CD4-positive, CD25-positive, alpha-beta regulatory T cell (primary cell): ENCODE data around the gene NDUFV2. TPM values are rescaled to one million over a fixed set of nuclear protein-coding genes. Genes with fewer than 3 reads are reported as not detected.

Experiments
- ATAC-seq, 2 donors: fragments of 150-1000 bp; cut with Tn5 transposase; one replicate each; pipeline ENCODE4 v1.10.0; 2021; ENCODE audit warnings: low read depth in 2 of 2, moderate number of reproducible peaks in 2 of 2, moderate library complexity in 1 of 2
- DNase-seq, 3 donors: peaks; one replicate each; pipeline versions ENCODE4 v3.0.0 to v3.0.0-alpha.2; 2012 to 2022; ENCODE audit warnings: mixed read lengths in 1 of 3
- H3K27ac ChIP-seq: one replicate; pipeline ENCODE4 v1.7.0; 2013; ENCODE audit warnings: mild to moderate bottlenecking, low read length; ENCODE audit not compliant: insufficient read depth, poor library complexity, severe bottlenecking
- H3K27me3 ChIP-seq: one replicate; pipeline ENCODE4 v1.7.0; 2013; ENCODE audit warnings: low read length; ENCODE audit not compliant: control insufficient read depth, insufficient read depth
- H3K36me3 ChIP-seq: one replicate; pipeline ENCODE4 v1.7.0; 2013; ENCODE audit warnings: mild to moderate bottlenecking, low read length, moderate library complexity; ENCODE audit not compliant: control insufficient read depth, insufficient read depth
- H3K4me1 ChIP-seq: 2 replicates; pipeline ENCODE4 v1.7.0; 2013; ENCODE audit warnings: mild to moderate bottlenecking, low read length; ENCODE audit not compliant: insufficient read depth, control insufficient read depth, poor library complexity, severe bottlenecking
- H3K4me3 ChIP-seq: one replicate; pipeline ENCODE4 v1.7.0; 2013; ENCODE audit warnings: low read depth, mild to moderate bottlenecking, low read length, moderate library complexity
- H3K9me3 ChIP-seq, 2 experiments: 1 replicate in 1 of 2; 2 replicates in 1 of 2; pipeline ENCODE4 v1.7.0; 2013; ENCODE audit warnings: low read length in 2 of 2, mild to moderate bottlenecking in 1 of 2, moderate library complexity in 1 of 2; ENCODE audit not compliant: control insufficient read depth in 2 of 2
- H3K27ac Mint-ChIP-seq, 3 donors: one replicate each; pipeline ENCODE4 v1.8.0; 2020 to 2022; ENCODE audit warnings: mild to moderate bottlenecking in 3 of 3, mixed read lengths in 3 of 3, moderate library complexity in 2 of 3
- H3K27me3 Mint-ChIP-seq: one replicate; pipeline ENCODE4 v1.8.0; 2022; ENCODE audit warnings: mild to moderate bottlenecking, mixed read lengths
- H3K36me3 Mint-ChIP-seq: one replicate; pipeline ENCODE4 v1.8.0; 2020; ENCODE audit warnings: mixed read lengths
- H3K4me1 Mint-ChIP-seq, 4 donors: one replicate each; pipeline ENCODE4 v1.8.0; 2020 to 2022; ENCODE audit warnings: mixed read lengths in 4 of 4, mild to moderate bottlenecking in 1 of 4
- H3K4me3 Mint-ChIP-seq, 4 donors: one replicate each; pipeline ENCODE4 v1.8.0; 2020 to 2022; ENCODE audit warnings: mild to moderate bottlenecking in 4 of 4, mixed read lengths in 4 of 4, moderate library complexity in 3 of 4
- H3K9me3 Mint-ChIP-seq, 7 donors: one replicate each; pipeline ENCODE4 v1.8.0; 2020 to 2022; ENCODE audit warnings: mixed read lengths in 7 of 7, mild to moderate bottlenecking in 3 of 7, moderate library complexity in 2 of 7
- polyA plus RNA-seq, 4 donors: library from polyadenylated mRNA; unstranded; fragments of 300-500 nt; fragmentation: Illumina TruSeq; gene quantifications; one replicate each; pipeline ENCODE4 v1.2.3, GENCODE V29; 2021
- total RNA-seq: library from RNA; stranded (reverse); gene quantifications from one replicate; pipeline ENCODE4 v1.2.3, GENCODE V29; 2022

NDUFV2 gene
- total and polyA plus RNA-seq, 5 donors from 2014 or later: 207 to 282 (median 240) TPM

DNA sequence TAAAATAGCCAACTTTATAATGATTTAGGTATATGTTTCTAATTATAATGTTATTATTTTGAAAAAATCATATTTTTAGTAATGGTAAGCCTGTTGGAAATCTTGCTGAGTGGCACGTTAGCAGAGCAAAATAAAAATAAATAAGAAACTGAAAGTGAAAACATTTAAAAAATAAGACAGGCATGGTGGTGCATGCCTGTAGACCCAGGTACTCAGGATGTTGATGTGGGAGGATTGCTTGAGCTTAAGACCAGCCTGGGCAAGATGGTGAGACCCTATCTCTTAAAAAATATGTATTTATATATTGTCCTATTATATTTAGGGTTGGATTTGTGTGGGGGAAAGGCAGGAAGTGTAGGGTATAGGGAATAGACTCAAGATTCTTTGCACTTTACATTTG is 18.3 kb downstream of the NDUFV2 start:
- H3K27ac ChIP-seq: peak overlapping the region; percentile 91
- peaks cover 39 to 78% (median 57%) of the 10 kb centered on the region in 4 donors for H3K4me1 Mint-ChIP-seq
- no peaks in the 10 kb centered on the region for H3K9me3 Mint-ChIP-seq
- ATAC-seq: no peak
- peaks cover 35% of the 10 kb centered on the region for H3K36me3 ChIP-seq
- H3K4me3 Mint-ChIP-seq: peak overlapping the region; percentile 20 to 80 (median 66)
- peaks cover 26% of the 10 kb centered on the region for H3K36me3 Mint-ChIP-seq
- no peaks in the 10 kb centered on the region for H3K27me3 Mint-ChIP-seq
- peaks cover 65% of the 10 kb centered on the region for H3K4me1 ChIP-seq
- H3K27ac Mint-ChIP-seq: peak overlapping the region; percentile 34 to 99 (median 86)
- no peaks in the 10 kb centered on the region for H3K9me3 ChIP-seq
- no peaks in the 10 kb centered on the region for H3K27me3 ChIP-seq
- peak in 2 of 3 donors; percentile 46 to 71 for DNase-seq
- peak overlapping the region; percentile 94 for H3K4me3 ChIP-seq

DNA sequence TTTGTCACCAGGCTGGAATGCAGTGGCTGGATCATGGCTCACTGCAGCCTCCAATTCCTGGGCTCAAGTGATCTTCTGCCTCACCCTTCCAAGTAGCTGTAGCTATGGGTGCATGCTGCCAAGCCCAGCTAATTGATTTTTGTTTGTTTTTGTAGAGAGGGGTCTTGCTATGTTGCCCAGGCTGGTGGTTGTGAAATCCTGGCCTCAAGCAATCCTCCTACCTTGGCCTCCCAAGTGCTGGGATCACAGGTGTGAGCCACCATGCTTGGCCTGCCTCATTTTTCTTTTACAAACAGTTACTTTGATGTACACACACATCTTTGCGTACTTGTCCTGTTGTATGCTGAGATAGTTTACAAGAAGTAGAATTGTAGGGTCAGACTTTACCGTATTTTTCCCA is 21.0 kb downstream of the NDUFV2 start:
- no peak for ATAC-seq
- Mint-ChIP-seq H3K27me3 (no peaks in the 10 kb centered on the region), H3K4me1 (peaks cover 42 to 72% (median 51%) of the 10 kb centered on the region in 4 donors), H3K9me3 (no peaks in the 10 kb centered on the region), H3K4me3 (no peak overlapping the region), H3K36me3 (peaks cover 42% of the 10 kb centered on the region), H3K27ac (peak overlapping the region in 1 of 3 donors; percentile 42)
- Histone ChIP-seq H3K4me1 (peaks cover 46% of the 10 kb centered on the region), H3K27ac (no peak overlapping the region), H3K27me3 (no peaks in the 10 kb centered on the region), H3K4me3 (no peak overlapping the region), H3K36me3 (peaks cover 57% of the 10 kb centered on the region), H3K9me3 (no peaks in the 10 kb centered on the region)
- DNase-seq: no peak

DNA sequence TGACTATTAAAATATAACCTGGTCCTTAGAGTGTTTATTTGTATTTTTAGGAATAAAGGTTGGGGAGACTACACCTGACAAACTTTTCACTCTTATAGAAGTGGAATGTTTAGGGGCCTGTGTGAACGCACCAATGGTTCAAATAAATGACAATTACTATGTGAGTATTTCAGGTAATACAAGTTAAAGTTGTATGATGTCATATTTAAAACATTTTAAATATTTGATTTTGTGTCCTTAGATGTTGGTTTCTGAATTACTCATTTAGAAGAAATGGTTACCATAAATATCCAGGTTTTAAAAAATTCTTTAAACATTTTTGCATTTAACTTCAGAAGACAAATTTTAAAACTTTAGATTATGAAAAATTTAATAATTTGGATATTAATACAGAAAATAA is 22.3 kb downstream of the NDUFV2 start:
- H3K27me3 Mint-ChIP-seq: no peaks in the 10 kb centered on the region
- Histone ChIP-seq H3K4me1 (peaks cover 34% of the 10 kb centered on the region), H3K4me3 (no peak overlapping the region), H3K9me3 (no peaks in the 10 kb centered on the region), H3K27me3 (no peaks in the 10 kb centered on the region), H3K36me3 (peaks cover 68% of the 10 kb centered on the region), H3K27ac (peak overlapping the region; percentile 37)
- H3K4me3 Mint-ChIP-seq: no peak overlapping the region
- no peak for DNase-seq
- H3K9me3 Mint-ChIP-seq: no peaks in the 10 kb centered on the region
- ATAC-seq: no peak
- H3K27ac Mint-ChIP-seq: no peak overlapping the region
- peaks cover 44 to 73% (median 52%) of the 10 kb centered on the region in 4 donors for H3K4me1 Mint-ChIP-seq
- peaks cover 53% of the 10 kb centered on the region for H3K36me3 Mint-ChIP-seq

DNA sequence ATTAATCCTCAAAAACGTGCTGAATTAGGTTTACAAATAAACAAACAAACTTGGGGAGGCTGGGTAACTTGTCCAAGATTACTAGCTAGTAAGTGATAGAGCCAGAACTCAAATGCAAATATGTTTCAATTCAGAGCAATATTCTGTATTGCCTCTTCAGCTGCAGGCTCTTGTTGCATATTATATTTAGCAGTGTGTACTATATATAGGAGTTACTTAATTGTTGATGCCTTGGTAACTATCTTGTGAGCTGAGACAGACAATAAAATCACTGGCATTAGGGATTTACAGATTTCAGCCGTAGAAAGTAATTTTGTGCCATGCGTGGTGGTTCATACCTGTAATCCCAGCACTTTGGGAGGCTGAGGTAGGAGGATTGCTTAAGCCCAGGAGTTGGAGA is 23.8 kb downstream of the NDUFV2 start:
- no peak overlapping the region for H3K4me3 Mint-ChIP-seq
- peaks cover 55% of the 10 kb centered on the region for H3K36me3 Mint-ChIP-seq

DNA sequence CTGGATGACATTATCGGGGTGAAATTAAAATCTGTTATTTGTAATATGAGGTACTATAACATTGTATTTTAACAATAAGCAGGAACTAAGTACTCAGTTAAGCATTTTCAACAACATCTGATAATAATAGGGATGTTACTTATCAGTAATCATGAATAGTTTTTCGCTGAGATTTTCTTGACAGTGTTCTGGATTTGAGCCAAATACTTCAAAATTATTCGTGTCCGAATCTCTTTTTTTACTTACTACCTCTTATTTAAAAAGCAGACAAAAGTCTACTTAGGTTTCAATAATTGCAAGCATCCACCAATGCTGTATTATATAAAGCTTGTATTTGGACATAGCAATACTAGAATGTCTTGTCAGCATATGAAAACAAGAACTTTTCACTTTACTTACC is 27.7 kb downstream of the NDUFV2 start:
- H3K4me1 ChIP-seq: peaks cover 32% of the 10 kb centered on the region
- Mint-ChIP-seq H3K27ac (peak overlapping the region in 1 of 3 donors; percentile 9), H3K9me3 (no peaks in the 10 kb centered on the region), H3K4me1 (peaks cover 45 to 81% (median 62%) of the 10 kb centered on the region in 4 donors), H3K4me3 (no peak overlapping the region), H3K27me3 (no peaks in the 10 kb centered on the region), H3K36me3 (peaks cover 50% of the 10 kb centered on the region)
- H3K36me3 ChIP-seq: peaks cover 77% of the 10 kb centered on the region
- H3K4me3 ChIP-seq: no peak overlapping the region
- no peaks in the 10 kb centered on the region for H3K9me3 ChIP-seq
- no peaks in the 10 kb centered on the region for H3K27me3 ChIP-seq
- H3K27ac ChIP-seq: peak overlapping the region; percentile 37
- no peak for ATAC-seq
- no peak for DNase-seq

More for the DNA sequence above, 23.8 kb downstream of the NDUFV2 start:
- no peaks in the 10 kb centered on the region for H3K9me3 Mint-ChIP-seq
- ATAC-seq (no peak), DNase-seq (no peak)
- Histone ChIP-seq H3K27me3 (no peaks in the 10 kb centered on the region), H3K4me1 (peaks cover 19% of the 10 kb centered on the region), H3K27ac (peak overlapping the region; percentile 49), H3K9me3 (no peaks in the 10 kb centered on the region), H3K4me3 (no peak overlapping the region), H3K36me3 (peaks cover 79% of the 10 kb centered on the region)
- H3K4me1 Mint-ChIP-seq: peaks cover 33 to 70% (median 53%) of the 10 kb centered on the region in 4 donors
- no peaks in the 10 kb centered on the region for H3K27me3 Mint-ChIP-seq
- no peak overlapping the region for H3K27ac Mint-ChIP-seq

DNA sequence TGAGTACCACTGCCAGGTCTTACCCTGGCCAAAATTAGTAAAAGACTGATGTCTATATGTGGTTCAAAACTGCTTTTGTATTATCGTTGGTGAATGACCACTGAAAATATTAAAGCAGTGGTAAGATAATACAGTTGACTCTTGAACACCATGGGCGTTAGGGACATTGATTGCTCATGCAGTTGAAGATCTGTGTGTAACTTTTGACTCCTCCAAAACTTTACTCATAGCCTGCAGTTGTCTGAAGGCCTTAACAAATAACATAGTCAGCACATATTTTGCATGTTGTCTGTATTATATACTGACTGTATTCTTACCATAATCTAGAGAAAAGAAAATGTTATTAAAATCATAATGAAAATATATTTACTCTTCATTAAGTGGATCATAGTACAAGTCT is 28.3 kb downstream of the NDUFV2 start:
- H3K9me3 Mint-ChIP-seq: no peaks in the 10 kb centered on the region
- H3K4me1 Mint-ChIP-seq: peaks cover 45 to 81% (median 59%) of the 10 kb centered on the region in 4 donors
- Histone ChIP-seq H3K36me3 (peaks cover 72% of the 10 kb centered on the region), H3K4me3 (no peak overlapping the region), H3K4me1 (peaks cover 32% of the 10 kb centered on the region), H3K27ac (peak overlapping the region; percentile 37), H3K9me3 (no peaks in the 10 kb centered on the region), H3K27me3 (no peaks in the 10 kb centered on the region)
- peaks cover 46% of the 10 kb centered on the region for H3K36me3 Mint-ChIP-seq
- H3K27me3 Mint-ChIP-seq: no peaks in the 10 kb centered on the region
- no peak for DNase-seq
- H3K4me3 Mint-ChIP-seq: peak overlapping the region in 1 of 4 donors; percentile 68
- peak overlapping the region; percentile 1 to 43 (median 8) for H3K27ac Mint-ChIP-seq
- no peak for ATAC-seq

DNA sequence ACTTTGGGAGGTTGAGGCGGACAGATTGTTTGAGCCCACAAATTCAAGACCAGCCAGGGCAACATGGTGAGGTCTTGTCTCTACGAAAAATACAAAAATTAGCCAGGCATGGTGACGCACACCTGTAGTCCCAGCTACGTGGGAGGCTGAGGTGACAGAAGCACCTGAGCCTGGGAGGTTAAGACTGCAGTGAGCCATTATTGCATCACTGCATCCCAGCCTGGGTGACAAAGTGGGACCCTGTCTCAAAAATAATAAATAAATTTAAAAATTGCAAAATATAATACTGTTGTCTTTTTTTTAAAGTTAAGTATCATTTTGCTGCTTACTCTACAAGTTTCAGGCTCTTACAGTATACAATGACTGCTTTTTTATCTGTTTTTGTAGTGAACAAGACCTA is 30.1 kb downstream of the NDUFV2 start:
- Histone ChIP-seq H3K36me3 (peaks cover 54% of the 10 kb centered on the region), H3K4me1 (peaks cover 32% of the 10 kb centered on the region), H3K4me3 (no peak overlapping the region), H3K27me3 (no peaks in the 10 kb centered on the region), H3K27ac (peak overlapping the region; percentile 97), H3K9me3 (no peaks in the 10 kb centered on the region)
- Mint-ChIP-seq H3K27me3 (peaks cover 8% of the 10 kb centered on the region), H3K9me3 (no peaks in the 10 kb centered on the region), H3K4me3 (peak overlapping the region in 2 of 4 donors; percentile 44 to 72), H3K36me3 (peaks cover 35% of the 10 kb centered on the region), H3K27ac (peak overlapping the region in 2 of 3 donors; percentile 60 to 78), H3K4me1 (peaks cover 44 to 71% (median 52%) of the 10 kb centered on the region in 4 donors)
- ATAC-seq (no peak), DNase-seq (no peak)

DNA sequence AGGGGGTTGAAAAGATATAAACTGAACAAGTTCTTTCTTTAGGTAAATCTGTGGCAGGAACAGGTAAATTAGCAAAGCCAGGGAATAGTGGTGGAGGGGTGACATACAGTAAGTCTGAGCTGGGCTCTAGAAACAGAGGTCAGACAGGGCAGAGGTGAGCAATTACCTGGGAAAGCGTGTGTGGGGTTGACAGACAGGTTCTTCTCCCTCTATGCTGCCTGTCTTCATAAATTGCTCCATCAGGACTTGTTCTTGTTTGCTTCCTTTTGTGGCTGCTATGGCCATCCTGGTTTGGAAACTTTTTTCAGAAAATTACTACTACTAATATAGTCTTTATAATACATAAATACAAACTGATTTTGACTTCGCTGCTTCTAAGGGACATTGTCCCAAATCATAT is 30.7 kb downstream of the NDUFV2 start:
- Histone ChIP-seq H3K9me3 (no peaks in the 10 kb centered on the region), H3K36me3 (peaks cover 49% of the 10 kb centered on the region), H3K4me1 (peaks cover 35% of the 10 kb centered on the region), H3K27ac (peak overlapping the region; percentile 97), H3K4me3 (peak overlapping the region; percentile 33), H3K27me3 (no peaks in the 10 kb centered on the region)
- no peak for DNase-seq
- no peaks in the 10 kb centered on the region for H3K9me3 Mint-ChIP-seq
- no peak for ATAC-seq
- peaks cover 8% of the 10 kb centered on the region for H3K27me3 Mint-ChIP-seq
- peak overlapping the region; percentile 44 to 72 (median 52) for H3K4me3 Mint-ChIP-seq
- H3K36me3 Mint-ChIP-seq: peaks cover 30% of the 10 kb centered on the region
- peaks cover 41 to 68% (median 48%) of the 10 kb centered on the region in 4 donors for H3K4me1 Mint-ChIP-seq
- H3K27ac Mint-ChIP-seq: peak overlapping the region; percentile 60 to 78 (median 74)
